ENCODE results near the gene STYXL1.
A peak's percentile ranks its signal among the peaks of the same experiment; 100 is the strongest.
"Not testable (repeated sequence)": the region's sequence is repeated elsewhere in the genome, so short reads cannot be mapped to it uniquely, and the experiment has no call there.

STYXL1 gene, protein sequence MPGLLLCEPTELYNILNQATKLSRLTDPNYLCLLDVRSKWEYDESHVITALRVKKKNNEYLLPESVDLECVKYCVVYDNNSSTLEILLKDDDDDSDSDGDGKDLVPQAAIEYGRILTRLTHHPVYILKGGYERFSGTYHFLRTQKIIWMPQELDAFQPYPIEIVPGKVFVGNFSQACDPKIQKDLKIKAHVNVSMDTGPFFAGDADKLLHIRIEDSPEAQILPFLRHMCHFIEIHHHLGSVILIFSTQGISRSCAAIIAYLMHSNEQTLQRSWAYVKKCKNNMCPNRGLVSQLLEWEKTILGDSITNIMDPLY

DNA sequence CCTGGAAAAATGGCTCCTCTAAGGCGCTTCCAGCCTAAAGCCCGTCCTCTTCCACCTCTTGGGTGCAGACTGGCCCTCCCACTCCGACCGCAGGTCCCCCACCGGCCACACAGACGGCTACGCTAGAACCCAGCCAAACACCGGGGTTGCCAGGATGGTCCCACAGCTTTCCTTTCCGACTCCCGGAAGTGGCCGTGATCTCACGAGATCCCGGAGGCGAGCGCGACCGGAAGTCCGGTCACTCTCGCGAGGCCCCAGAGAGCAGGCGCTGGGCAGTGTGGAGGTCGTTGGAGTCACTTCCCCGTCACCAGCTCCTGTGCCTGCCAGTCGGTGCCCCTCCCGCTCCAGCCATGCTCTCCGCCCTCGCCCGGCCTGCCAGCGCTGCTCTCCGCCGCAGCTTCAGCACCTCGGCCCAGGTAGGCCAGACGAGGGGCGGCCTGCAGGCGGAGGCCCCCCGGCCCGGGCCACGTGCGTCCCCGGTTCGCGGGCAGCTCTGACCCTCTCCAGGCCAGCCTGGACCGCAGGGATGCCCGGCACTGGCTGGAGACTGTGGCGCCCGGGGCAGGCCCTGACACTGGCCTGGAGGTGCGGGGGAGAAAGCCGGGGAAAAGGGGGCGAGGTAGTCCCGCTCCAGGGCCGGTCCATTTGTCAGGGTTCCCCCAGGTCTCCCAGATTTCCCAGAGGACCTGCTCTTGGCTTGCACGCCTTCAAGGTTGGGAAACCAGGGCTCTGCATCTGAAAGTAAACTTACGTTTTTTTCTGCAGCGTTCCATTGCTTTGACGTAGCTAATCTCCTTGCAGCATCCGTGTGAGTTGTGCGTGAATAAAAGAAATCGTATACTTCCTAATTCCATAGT lies at the start of gene STYXL1, which contains the start of gene MDH2:
Gene STYXL1, minus strand, starts transcription at position 190 of the 857 bp plus-strand sequence. CDS start 17,477 bp downstream, outside the sequence.
Gene MDH2, plus strand, starts transcription at position 296 of the 857 bp plus-strand sequence. Its CDS starts 55 bp downstream, at position 351.
- DNase-seq: peak; percentile 91

DNA sequence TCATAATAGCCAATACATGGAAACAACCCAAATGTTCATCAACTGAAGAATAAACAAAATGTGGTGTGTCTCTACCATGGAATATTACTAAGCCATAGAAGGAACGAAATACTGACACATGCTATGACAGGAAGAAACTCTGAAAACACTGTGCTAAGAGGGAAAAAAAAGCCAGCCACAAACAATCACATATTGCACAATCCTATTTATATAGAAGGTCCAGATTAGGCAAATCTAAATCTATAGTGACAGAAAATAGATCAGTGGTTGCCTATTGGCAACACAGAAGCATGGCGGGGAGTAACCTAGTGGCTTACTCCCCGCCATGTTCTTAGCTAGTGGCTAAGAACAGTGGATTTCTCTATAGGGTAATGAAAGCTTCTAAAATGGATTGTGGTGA lies 48.1 kb upstream of the STYXL1 start:
- DNase-seq: no peak

DNA sequence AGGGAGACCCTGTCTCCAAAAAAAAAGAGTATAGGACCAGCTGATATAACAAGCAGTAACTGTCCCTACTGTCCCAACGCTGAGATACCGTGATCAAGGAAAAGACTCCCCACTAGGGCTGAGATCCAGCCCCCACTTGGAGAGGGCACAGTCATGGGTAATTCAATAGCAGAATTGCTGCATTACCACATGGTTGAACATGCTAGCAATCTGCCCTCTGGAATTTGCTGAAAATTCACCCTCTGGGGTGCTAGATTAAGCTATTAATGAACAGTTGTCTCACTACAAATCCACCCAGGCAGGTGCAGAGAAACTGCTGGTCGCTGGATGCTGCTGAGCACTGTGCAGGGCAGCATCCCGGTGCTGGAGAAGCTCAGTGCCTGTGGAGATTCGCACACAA lies 46.5 kb upstream of the STYXL1 start:
- DNase-seq: not testable (repeated sequence)

DNA sequence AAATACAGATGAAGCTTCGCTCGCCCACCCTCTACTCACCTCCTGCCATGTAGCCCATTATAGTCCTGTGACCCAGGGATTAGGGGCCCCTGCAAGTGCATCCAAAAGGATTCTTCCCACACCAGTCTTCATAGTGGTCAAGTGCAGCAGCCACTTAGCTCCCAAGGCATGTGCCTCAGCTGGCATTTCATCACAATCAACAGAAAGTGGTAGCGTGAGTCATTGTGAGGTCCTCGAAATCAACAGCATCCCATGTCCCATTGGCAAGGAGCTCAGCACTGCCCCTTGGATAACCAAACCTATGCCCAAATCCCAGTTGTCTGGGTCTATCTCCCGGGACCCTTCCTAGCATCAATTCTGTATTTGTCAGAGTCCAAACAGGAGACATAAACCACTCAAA lies 45.7 kb upstream of the STYXL1 start:
- not testable (repeated sequence) for DNase-seq

DNA sequence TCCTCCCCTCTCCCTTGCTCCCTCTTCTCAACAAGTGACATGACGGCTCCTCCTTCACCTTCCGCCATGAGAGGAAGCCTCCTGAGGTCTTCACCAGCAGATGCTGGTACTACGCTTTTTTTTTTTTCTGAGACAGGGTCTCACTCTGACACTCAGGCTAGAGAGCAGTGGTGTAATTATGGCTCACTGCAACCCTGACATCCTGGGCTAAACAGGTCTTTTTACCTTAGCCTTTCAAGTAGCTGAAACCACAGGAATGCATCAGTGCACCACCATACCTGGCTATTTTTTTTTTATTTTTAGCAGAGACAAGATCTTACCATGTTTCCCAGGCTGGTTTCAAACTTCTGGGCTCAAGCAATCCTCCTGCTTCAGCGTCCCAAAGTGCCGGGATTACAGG lies 43.7 kb upstream of the STYXL1 start:
- DNase-seq: no peak

DNA sequence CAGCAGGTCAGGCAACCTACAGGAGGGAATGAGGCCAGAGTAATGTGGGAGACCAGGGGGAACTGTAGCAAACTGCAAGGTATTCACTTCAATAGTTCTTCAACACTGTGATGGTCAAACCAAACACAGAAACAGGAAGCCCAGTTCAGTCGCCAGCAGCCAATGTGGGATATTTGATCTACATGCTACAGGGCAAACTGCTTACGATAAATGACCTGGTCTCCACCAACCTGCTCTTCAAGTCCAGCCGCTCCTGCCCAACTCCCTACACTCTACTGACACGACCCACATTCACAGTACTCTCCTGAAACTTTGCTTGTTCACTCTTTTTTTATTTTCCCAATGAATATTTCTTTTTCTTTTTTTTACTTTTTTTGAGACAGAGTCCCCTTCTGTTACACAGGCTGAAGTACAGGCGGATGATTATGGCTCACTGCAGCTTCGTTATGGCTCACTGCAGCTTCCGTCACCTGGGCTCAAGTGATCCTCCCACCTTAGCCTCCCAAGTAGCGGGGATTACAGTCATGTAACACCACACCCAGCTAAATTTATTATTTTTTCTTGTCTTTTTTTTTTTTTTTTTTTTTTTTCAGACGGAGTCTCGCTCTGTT lies 42.2 kb upstream of the STYXL1 start:
- DNase-seq: no peak

DNA sequence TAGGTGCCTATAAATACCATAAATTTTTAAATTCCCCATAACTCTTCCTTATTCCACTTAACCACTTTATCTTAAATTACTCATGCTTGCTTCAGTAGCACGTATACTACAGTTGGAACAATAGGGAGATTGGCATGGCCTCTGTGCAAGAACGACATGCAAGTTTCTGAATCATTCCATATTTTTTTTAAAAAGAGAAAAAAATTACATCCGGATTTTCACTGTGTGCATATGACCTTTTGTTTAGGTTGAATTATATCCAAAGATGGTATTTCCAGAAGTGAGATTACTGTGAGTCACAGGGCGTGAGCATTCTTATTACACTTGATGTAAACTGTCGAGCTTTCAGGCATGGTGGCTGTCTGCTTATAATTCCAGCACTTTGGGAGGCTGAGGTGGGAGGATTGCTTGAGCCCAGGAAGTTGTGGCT lies 39.6 kb upstream of the STYXL1 start:
- DNase-seq: not testable (repeated sequence)

DNA sequence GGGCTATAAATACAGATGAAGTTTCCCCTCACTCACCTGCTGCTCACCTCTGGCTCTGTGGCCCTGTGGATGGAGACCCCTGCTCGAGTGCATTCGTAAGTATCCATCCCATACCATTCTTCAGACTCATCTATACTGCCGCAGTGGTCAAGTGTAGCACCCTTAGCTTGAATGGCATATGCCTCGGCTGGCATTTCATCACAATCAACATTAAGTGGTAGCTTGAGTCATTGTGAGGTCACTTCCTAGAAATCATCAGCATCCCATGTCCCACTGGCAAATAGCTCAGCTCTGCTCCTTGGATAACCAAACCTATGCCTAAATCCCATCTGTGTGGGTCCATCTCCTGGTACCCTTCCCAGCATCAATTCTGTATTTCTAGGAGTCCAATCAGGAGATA lies 38.3 kb upstream of the STYXL1 start:
- no peak for DNase-seq

DNA sequence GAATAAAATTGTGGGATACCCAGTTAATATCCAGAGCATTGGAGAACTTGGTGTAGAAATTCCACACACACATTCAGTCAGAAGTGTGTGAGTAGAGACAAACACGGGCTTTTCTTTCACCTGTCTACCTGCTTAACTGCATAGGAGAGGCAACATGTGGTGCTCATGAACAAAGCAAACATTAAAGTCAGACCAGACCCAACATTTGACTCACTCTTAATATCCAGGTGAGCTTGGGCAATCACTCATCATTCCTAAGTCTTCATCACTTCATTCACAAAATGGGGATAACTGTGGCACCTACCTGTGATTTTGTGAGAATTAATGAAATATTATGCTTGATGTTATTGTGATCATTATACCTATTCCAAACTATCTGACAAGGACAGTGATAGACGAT lies 36.3 kb upstream of the STYXL1 start:
- not testable (repeated sequence) for DNase-seq

DNA sequence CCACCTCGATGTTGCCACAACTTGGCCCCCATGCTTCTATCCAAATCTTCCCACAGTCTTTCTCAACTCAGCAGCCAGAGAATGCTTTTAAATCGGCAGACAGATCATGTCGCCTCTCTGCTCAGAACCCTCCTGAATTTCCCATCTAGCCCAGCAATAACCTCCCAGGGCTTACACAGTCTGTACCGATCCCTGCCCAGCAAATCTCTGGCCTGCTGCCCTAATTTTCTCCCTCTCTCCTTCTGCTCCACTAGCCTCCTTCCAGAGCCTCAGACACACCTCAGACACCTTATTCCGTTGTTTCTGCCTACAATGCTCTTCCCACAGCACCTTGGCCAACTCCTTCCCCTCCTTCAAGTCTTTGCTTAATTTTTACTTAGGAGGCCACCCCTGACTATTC lies 32.4 kb upstream of the STYXL1 start:
- no peak for DNase-seq

DNA sequence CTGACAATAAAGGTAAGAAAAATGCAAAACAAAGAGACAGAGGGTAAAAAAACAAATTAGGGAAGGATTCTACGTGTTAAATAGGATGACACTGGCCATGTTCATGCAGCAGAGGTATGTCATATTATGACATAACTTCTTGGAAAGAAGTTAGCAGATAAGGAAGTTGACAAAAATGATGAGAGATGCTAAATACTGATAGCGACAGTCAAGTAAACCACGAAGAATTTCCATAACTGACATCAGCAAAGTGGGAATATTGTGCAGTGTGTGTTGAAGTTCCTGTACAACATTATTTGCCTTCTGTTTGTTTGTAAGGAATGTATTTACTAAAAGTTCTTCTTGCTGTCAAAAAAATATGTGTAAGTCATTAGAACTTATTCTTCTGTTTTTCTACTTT lies 29.6 kb upstream of the STYXL1 start:
- DNase-seq: no peak

DNA sequence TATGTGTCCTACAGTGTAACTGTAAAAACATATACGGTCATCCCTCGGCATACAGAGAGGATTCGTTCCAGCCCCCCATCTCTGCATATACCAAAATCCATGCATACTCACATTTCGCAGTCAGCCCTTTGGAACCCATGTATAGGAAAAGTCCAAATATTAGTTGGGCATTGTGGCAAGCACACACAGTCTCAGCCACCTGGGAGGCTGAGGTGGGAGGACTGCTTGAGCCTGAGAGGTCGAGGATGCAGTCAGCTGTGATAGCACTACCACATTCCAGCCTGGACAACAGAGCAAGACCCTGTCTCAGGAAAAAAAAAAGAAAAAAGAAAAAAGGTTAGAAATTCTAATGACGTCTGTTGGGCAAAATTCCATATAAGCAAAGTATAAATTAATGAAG lies 29.2 kb upstream of the STYXL1 start:
- DNase-seq: no peak

DNA sequence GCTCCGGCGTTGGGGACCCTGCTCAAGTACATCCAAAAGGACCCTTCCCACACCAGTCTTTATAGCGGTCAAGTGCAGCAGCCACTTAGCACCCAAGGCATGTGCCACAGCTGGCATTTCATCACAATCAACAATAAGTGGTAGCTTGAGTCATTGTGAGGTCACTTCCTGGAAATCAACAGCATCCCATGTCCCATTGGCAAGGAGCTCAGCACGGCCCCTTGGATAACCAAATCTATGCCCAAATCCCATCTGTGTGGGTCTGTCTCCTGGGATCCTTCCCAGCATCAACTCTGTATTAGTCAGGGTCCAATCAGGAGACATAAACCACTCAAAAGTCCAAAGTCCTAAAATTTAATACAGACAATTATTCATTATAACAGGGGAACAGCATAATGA lies 27.2 kb upstream of the STYXL1 start:
- no peak for DNase-seq

DNA sequence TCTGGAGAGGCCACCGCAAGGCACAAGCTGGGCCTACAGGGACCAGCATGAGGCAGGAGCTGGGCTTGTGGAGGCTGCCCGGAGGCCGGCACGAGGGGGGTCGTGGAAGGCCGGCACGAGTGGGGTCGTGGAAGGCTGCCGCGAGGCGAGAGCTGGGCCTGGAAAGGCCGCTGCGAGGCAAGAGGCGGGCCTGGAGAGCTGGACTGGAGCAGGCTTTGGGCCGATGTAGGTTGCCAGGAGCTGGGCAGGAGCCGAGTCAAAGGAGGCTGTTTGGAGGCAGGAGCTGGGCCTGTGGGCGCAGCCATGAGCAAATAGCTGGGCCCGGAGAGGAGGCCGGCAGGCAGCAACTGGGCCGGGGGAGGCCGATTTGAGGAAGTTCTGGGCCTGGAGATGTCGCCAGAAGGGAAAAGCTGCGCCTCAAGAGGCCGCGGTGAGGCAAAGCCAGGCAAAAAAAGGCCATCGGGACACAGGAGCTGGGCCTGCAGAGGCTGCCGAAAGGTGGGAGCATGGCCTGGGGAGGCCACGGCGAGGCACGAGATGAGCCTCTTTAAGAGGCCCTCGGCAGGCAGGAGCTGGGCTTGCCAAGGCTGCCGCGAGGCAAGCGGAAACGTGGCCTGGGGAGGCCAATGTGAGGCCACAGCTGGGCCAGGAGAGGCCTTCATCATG lies 26.6 kb upstream of the STYXL1 start:
- no peak for DNase-seq

DNA sequence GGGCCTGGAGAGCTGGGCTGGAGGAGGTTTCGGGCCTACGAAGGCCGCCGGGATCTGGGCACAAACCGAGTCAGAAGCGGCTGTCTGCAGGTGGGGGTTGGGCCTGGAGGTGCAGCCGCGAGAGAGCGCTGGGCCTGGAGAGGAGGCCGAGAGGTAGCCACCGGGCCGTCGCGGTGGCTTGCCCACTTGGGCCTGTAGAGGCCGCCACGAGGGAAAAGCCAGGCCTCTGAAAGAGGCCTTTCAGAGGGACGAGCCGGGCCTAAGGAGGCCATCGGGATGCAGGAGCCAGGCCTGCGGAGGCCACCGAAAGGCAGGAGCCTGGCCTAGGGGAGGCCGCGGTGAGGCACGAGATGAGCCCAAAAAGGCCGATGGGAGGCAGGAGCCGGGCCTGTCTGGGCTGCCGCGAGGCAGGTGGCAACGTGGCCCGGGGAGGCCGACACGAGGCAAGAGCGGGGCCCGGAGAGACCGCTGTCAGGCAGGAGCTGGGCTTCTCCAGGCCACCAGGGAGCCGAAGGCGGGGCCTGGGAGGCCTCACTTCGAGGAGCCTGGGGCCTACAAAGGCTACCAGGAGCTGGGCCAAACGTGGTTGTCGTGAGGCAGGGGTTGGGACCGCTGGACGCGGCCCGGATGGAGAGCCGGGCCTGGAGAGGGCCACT lies 25.7 kb upstream of the STYXL1 start:
- DNase-seq: no peak

DNA sequence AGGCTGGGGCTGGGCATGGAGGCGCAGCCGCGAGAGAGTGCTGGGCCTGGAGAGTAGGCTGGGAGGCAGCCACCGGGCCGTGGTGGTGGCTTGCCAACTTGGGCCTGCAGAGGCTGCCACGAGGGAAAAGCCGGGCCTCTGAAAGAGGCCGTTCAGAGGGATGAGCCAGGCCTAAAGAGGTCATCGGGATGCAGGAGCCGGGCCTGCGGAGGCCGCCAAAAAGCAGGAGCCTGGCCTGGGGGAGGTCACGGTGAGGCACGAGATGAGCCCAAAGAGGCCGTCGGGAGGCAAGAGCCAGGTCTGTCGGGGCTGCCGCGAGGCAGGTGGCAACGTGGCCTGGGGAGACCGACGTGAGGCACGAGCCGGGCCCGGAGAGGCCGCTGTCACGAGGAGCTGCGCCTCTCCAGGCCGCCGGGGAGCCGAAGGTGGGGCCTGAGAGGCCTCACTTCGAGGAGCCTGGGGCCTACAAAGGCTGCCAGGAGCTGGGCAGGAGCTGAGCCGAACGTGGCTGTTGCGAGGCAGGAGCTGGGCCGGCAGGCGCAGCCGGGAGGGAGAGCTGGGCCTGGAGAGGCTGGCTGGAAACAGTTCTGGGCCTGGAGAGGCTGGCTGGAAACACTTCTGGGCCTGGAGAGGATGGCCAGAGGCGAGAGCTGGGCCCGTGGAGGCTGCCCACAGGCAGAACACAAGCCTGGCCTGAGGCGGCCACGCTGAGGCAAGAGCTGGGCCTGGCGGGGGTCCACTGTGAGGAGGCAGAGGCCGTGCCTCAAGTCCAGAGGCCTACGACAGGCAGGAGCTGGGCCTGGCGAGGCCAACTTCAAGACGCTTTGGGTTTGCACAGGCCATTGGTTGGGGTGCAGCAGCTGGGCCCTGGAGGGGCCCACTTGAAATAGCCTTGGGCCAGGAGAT lies 24.7 kb upstream of the STYXL1 start:
- DNase-seq: no peak

DNA sequence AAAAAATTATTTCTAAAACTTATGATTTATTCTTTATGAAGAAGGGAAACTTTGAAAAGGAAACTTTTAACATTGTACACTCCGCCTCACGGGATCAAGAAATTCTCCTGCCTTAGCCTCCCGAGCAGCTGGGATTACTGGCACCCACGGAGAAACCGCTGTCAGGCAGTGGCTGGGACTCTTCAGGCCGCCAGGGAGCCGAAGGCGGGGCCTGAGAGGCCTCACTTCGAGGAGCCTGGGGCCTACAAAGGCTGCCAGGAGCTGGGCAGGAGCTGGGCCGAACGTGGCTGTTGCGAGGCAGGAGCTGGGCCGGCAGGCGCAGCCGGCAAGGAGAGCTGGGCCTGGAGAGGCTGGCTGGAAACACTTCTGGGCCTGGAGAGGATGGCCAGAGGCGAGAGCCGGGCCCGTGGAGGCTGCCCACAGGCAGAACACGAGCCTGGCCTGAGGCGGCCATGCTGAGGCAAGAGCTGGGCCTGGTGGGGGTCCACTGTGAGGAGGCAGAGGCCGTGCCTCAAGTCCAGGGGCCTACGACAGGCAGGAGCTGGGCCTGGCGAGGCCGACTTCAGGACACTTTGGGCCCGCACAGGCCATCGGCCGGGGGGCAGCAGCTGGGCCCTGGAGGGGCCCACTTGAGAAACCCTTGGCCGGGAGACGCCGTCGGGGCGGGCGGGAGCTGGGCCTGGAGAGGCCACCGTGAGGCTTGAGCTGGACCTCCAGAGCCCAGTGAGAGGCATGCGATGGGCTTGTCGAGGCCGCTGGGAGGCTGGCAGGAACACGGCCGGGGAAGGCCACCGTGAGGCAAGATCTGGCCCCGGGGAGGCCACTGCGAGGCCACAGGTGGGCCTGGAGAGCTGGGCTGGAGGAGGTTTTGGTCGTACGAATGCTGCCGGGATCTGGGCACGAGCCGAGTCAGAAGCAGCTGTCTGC lies 23.8 kb upstream of the STYXL1 start:
- DNase-seq: no peak

DNA sequence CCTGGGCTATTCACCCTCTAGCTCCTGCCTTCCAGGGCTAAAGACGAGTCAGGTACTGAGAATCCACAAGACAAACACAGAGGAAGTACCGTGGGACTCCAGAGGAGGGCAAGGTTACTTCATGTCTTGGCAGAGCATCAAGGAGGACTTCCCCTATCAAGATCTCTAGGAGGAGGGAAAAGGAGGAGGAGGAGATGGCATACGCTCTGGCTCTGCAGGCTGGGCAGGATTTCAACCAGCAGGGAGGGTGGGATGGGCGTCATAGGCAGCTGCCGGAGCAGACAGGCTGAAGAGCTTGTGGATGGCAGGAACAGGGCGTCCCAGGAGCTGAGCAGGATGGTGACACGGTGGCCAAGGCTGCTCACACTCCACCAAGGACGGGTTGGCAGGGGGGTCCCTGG lies 21.4 kb upstream of the STYXL1 start:
- no peak for DNase-seq

DNA sequence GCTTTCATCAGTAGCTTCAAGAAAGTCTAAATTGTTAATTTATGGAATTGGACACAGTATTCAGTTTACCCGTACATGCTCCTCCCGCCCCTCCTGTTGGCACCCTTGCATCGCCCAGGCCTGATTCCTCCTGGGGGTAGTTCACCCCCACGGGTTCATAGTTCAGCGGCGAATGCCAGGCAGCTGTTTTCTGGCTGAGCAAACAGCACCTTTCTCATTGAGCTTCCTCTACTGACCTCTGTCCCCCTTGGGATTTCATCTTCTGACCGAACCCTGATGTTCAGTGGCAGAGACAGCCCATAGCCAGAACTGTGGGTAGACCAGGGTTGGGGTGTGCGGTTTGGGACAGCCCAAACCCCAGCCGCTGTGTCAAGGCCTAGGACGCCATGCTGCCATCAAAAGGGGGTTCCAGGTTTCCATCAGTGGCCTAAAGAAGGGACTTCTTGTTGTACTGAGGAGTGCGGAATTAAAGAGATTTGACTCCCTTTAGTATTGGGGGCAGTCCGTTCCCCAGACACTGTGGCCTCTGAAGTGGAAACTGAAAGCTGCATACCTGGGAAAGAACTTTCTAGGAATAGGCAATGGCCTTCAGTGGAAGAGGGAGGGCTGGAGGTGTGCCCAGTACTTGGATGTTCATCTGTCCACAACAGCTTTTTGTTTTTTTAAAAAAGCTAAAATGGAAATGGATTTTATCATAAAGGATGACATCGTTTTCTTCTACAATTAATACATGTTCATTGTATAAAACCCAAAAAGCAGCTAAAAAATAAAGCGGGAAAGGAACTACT lies 19.1 kb upstream of the STYXL1 start:
- no peak for DNase-seq
